ENCODE data around the gene GPR142.

DNA sequence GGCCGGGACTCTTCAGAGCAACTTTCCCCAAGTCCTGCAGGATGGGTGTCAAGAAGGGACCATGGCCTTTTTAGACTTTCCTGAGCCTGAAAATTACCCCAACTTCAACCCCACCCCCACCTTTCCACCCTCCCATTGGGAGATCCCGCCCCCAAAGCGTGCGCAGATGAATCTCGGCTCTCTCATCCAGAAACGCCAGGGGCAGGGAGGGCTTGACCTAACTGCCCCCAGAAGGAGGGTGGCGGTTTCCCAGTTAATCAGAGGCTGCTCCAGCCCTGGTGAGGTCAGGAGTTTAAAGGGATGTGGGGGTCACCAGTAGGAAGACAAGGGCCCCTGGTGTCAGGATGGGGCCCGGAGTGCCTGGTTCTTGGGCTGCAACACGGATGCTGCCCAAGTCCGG is 40.8 kb upstream of the GPR142 start:
- no peak for TF ChIP-seq TAF1 (IDR thresholded peaks at IDR 0.05; ENCODE audit: borderline replicate concordance, low read depth, low read length)
- TF ChIP-seq POLR2A (IDR thresholded peaks at IDR 0.05; ENCODE audit: low read depth, low read length): no peak

Data from GM12892 (cell line).